Fibroblast of skin of right biceps (primary cell): ENCODE data around the gene VIT.

Experiments
- DNase-seq: peaks from one replicate; pipeline ENCODE4 v3.0.0-alpha.2; 2013

Gene VIT

DNA sequence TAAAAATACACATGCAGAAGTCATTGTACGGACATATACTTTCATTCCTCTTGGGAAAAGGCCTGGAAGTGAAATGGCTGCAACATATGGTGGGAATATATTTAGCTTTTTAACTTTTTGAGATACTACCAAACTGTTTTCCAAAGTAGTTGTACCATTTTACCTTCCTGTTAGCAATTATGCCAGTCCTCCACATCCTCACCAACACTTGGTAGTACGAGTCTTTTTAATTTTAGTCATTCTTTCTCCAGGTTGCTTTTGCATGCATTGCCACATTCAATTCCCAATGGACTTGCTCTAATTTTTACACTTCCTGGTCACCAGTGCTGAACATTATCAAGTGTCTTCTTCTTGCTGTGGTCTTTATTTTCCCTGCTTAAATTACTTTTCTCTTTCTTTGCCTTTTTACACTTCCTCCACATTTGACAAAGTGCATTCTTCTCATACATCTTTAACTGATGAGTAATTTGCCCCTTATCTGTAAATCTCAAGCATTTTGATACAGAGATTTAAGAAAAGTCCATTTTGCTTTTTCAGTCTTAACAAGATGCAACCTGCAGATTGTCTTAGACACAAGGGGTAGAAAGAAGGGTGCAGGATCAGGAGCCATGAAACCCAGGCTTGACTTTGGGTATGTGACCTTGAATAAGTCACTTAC is 14.5 kb downstream of the VIT start:
- peak; percentile 59 for DNase-seq

DNA sequence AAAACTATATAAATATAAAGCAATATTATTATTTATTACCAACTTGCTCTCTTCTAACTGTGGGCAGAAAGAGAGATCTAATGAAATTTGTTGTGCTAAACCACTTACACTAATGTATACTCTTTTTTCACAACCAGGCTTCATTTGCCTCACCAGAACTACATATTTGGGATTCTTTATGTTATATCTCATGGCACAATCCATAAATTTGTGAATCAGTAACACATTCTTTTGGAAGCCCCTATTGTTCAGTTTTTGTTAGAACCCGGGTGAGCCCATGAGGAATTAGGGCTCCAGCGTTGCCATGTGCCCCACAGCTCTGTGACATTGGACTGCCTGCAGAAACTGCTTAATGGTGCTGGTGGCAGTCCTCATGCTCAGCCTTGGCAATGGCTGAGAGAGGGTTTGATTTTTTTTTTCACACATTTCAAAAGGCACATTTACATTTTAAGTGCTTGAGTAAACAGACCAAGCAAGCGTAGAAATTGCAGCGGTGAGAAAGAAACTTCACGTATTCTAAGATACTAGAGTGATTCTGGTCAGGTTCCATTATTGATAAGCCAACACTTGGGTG is 15.3 kb downstream of the VIT start:
- DNase-seq: peak; percentile 58

GRCh38 chr2:36713310-36713709 is 16.8 kb downstream of the VIT start:
- DNase-seq: no peak

- DNase-seq: no peak
Observed at GRCh38 chr2:36716111-36716510, 19.6 kb downstream of the VIT start.

DNA sequence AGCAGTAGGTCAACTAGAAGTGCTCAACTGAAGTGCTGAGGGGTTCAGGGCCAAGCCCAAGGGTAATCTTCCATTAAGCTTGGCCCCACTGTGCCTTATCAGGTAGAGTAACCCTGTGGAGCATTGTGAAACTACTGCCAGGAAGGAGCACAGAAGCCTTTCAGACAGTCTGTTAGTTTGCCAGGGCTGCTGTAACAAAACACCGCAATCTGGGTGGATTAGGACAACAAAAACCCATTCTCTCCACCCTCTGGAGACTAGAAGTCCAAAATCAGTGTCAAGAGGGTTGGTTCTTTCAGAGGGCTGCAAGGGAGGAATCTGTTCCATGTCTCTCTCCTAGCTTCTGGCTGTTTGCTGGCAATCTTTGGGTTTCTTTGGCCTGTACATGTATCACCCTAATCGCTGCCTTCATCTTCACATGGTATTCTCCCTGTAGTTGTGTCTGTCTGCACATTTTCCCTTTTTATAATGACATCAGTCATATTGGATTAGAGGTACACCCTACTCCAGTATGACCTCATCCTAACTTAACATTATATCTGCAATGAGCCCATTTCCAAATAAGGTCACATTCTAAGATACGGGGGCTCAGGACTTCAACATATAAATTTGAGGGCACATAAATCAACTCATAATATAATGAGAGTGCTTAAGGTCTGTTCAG is 21.2 kb downstream of the VIT start:
- no peak for DNase-seq

- no peak for DNase-seq
Observed at GRCh38 chr2:36727550-36727949, 31.0 kb downstream of the VIT start.

- peak; percentile 47 for DNase-seq
Observed at GRCh38 chr2:36729067-36729466, 32.6 kb downstream of the VIT start.

DNA sequence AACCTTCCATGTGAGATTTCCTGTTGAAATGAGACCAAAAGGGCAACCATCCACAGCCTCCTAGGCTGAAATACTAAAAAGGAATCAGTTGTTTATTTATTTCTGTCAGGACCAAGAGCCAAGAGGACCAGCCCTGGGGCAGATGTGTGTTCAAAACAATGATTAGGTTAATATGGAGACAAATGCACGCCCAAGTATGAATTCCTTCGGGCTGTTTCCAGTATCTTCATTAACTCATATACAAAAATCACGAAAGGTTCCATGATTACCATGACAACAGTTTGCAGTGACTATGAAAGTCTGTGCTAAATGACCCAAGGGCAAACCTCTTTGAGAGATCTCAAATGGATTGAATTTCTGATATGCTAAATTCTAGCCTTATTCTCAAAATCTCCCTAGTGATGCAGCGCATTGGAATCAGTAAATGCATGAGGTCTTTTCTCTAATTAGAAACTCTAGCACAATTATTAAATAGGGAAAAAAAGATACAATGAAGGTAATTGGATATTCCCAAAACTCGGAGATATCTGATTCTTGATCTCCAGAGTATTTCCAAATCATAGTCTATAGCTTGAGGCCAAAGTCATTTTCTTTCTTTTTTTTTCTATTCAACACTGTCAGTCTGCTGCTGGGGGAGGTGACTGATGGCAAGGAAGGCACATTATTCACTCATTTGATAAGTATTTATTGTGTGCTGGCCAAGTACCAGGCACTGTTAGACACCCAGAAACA is 35.6 kb downstream of the VIT start:
- peak; percentile 18 for DNase-seq

GRCh38 chr2:36732673-36733036 is 36.1 kb downstream of the VIT start:
- DNase-seq: no peak

DNA sequence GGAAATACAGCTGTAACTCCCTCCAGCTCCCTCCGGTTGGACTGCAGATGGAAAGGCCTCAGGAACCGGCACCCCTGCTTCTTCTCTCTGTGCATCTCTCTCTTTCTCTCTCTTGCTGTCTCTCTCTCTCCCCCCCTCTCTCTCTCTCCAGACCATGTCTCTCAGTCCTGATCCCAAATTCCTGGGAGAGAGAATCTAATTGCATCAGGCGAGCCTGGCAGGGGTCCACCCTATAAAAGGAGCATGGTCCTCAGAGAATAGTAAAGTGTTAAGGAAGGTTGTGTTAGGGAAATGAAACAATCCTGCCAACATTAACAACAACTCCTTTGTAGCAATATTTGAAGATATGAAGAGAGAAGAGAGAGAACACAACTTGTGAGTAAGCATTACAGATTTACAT is 36.7 kb downstream of the VIT start:
- no peak for DNase-seq

DNA sequence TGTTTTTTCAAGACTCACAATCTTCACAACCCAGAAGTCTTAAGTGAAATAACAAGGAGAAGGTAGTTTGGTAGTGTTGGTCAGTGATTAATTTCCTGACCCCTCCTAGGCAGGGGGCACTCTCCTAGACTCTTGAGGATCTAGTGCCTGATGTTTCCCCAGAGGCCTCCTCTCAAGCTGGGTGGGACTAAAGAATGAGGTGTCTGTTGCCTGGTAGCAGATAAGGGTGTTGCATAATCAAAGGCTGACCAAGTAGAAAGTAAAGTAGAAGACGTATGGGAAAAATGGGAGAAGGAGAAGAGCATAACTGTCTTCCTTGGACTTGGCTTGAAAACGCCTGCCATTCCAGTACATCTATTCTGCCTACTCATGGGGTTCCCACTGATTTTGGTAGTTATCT is 37.8 kb downstream of the VIT start:
- DNase-seq: no peak

GRCh38 chr2:36737131-36737750 is 40.7 kb downstream of the VIT start:
- no peak for DNase-seq

DNA sequence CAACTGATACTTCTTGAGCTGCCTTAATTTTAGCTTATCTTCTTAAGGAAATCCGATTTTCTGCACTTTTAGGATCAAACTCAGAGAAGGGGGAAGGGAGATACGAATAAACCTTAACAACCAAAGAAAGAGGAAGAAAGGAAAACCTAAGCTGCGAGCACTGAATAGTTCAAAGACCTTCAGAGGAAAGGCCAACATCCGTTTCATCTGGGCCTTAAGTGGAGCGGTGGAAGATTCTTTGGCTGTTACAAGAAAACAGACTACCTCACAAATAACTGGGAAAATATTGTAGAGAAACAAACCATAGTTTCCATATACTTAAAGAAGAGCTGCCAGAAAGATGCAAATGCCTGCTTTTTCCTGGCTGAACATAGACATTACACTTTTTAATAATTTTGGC is 43.6 kb downstream of the VIT start:
- no peak for DNase-seq

GRCh38 chr2:36741188-36741837 is 44.8 kb downstream of the VIT start:
- no peak for DNase-seq

DNA sequence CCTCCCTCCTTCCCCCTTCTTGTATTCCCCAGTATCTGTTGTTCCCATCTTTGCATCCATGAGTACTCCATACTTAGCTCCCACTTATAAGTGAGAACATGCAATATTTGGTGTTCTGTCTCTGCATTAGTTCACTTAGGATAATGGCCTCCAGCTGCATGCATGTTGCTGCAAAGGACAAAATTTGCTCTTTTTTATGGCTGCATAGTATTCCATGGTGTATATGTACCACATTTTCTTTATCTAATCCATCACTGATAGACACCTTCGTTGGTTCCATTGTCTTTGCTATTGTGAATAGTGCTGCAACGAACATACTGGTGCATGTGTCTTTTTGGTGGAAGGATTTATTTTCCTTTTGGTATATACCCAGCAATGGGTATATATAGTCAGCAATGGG is 47.4 kb downstream of the VIT start:
- no peak for DNase-seq

DNA sequence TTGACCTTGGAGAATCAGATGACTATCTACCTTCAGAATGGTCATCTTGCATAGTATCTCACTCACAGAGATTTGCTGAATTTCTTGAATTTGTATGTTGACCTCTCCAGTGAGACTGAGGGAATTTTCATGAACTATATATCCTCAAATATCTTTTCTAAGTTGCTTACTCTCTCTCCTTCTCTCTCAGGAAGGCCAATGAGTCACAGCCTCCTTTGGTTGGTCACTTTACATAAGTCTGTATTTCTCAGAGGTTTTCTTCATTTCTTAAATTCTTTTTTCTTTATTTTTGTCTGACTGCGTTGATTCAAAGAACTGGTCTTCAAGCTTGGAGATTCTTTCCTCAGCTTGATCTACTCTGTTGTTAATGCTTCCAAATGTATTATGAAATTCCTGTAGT is 51.7 kb downstream of the VIT start:
- peak; percentile 16 for DNase-seq

GRCh38 chr2:36750101-36750500 is 53.6 kb downstream of the VIT start:
- no peak for DNase-seq

GRCh38 chr2:36753706-36754221 is 57.3 kb downstream of the VIT start:
- DNase-seq: peak; percentile 11

DNA sequence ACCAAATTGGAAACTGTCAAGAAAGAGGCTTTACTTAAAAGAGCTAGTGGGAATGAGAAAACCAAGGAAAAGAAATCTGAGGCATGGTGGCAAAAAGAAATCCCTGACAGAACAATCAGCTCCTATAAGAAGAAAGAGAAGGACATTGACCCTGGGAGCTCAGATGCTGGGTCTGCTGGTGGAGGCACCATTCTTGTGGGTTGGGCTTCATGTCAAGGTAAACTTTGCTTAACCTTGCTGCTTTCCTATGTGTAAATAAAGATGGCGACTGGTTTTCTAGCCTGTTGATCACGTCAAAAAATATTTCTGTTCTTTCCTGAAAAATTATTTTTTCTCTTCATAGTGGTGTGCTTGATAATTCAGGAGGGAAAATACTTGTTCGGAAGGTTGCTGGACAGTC is 58.1 kb downstream of the VIT start:
- no peak for DNase-seq

- no peak for DNase-seq
Observed at GRCh38 chr2:36756438-36756837, 59.9 kb downstream of the VIT start.

DNA sequence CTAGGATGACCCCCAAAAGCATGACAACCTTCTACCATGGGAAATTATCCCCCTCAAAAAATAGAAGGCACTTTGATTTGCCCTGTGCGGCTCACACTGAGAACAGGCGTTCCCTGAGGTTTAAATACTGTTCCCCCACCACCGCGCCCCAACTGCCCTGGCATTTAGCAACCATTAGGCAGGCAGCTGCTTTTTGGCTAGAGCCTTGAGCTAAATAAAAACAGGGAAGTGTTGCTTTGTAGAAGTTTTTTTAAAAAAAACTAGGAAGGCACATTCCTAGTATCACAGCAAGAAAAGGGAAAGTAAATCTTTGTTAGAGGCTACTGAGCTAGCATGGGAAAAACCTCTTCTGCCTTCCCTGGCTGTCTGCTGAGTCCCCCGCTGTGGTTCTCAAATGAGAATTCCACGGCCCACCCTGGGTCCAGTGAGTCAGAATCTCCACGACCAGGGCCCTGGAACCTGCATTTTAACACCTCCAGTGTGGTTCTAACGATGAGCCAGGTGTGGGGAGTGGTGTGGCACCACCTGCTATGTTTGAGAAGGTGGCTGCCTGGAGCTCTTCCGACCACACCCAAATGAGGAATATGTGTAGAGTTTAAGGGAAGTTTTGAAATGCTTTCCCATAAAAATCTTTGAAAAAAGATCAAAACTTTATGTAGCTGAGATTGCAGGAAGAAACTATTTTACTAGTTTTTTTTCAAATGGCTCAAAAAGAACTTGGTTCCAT is 66.4 kb downstream of the VIT start:
- DNase-seq: no peak

- no peak for DNase-seq
Observed at GRCh38 chr2:36769106-36769505, 72.6 kb downstream of the VIT start.
